NB4 (cell line): ENCODE results near the gene ATRX.

ENCODE experiments used
- MYC ChIP-seq: IDR thresholded peaks from 2 replicates; pipeline ENCODE4 v1.6.1; 2011; ENCODE audit warnings: low read depth, low read length
- POLR2A ChIP-seq: IDR thresholded peaks from 2 replicates; pipeline ENCODE4 v1.6.1; 2011; ENCODE audit warnings: mild to moderate bottlenecking; ENCODE audit not compliant: insufficient read length; ENCODE audit errors: extremely low read depth

GRCh38 chrX:77785486-77786364 lies at the start of gene ATRX:
- no peak for TF ChIP-seq MYC
- TF ChIP-seq POLR2A: peak; percentile 71
